RWPE1 (cell line): ENCODE results near the gene MICALL2.

ENCODE experiments used
- CTCF ChIA-PET: fragments of 350-600 bp; sonication (Branson Sonifier 250); formaldehyde crosslinking; extraction: SDS; loops from one replicate; lab custom pipeline; 2021; lab: Yijun Ruan, JAX
- POLR2A ChIA-PET: fragments of 400-600 bp; formaldehyde crosslinking; extraction: SDS; loops from one replicate; lab custom pipeline; 2020; ENCODE audit warnings: antibody characterized with exemption; ENCODE audit not compliant: low non-redundant PET; lab: Yijun Ruan, JAX
- DNase-seq: peaks from one replicate; pipeline ENCODE4 v3.0.0; 2012; ENCODE audit warnings: low spot score
- H3K27ac ChIP-seq: fragments of 450-650 bp; 2 replicates; pipeline ENCODE4 v1.5.1; 2017
- TF ChIP-seq, protein P1 (sequence below): fragments of 450-650 bp; conservative IDR thresholded peaks from 2 replicates; pipeline ENCODE4 v1.5.1; 2017; ENCODE audit warnings: low read depth, mild to moderate bottlenecking

Gene MICALL2

DNA sequence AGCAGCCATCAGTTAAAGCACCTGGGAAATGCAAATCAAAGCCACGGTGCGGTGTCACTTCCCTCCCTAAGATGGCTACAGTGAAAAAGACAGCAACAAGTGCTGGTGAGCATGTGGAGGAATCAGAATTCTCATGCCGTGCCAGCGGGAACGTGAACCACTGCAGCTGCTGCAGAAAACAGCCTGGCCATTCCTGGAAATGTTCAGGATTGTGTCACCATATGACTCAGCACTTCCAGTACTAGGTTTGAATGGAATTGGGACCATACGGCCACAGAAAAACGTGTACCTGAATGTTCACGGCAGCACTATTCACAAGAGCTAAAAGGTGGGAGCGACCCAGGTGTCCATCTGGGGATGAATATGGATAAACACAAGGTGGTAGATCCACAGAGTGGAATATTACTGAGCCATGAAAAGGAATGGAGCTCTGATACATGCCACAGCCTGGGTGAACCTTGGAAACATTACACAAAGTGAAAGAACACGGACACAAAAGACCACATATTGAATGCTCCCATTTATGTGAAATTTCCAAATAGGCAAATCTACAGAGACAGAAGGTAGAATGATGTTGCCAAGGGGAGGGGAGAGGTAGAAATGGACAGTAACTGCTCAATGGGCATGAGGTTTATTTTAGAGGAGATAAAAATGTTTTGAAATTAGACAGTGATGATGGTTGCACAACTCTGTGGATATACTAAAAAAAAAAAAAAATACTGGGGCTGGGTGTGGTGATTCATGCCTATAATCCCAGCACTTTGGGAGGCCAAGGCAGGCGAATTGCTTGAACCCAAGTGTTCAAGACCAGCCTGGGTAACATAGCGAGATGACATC is 61.6 kb downstream of the MICALL2 start:
- DNase-seq: no peak
- ChIA-PET CTCF (no interaction called here), POLR2A (no interaction called here)
- TF ChIP-seq, protein P1, sequence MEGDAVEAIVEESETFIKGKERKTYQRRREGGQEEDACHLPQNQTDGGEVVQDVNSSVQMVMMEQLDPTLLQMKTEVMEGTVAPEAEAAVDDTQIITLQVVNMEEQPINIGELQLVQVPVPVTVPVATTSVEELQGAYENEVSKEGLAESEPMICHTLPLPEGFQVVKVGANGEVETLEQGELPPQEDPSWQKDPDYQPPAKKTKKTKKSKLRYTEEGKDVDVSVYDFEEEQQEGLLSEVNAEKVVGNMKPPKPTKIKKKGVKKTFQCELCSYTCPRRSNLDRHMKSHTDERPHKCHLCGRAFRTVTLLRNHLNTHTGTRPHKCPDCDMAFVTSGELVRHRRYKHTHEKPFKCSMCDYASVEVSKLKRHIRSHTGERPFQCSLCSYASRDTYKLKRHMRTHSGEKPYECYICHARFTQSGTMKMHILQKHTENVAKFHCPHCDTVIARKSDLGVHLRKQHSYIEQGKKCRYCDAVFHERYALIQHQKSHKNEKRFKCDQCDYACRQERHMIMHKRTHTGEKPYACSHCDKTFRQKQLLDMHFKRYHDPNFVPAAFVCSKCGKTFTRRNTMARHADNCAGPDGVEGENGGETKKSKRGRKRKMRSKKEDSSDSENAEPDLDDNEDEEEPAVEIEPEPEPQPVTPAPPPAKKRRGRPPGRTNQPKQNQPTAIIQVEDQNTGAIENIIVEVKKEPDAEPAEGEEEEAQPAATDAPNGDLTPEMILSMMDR: no peak
- H3K27ac ChIP-seq: no peak overlapping the region

DNA sequence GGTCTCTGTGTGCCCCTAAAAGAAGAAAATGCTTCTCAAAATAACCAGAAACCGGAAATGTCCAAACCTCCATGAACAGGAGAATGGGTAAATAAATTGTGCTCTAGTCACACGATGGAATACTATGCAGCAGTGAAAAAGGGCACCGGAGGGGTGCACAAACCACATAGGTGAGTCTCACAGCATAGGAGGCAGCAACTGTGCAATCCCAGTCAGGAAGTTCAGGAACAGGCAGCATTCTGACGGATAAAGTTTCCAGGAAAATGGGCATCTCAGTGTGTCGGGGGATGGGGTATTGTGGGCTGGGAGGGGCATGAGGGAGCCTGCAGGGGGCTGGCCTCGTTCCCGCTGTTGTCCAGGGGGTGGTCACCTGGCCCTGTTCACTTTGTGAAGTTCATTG is 63.1 kb downstream of the MICALL2 start:
- POLR2A ChIA-PET: no interaction called here
- H3K27ac ChIP-seq: no peak overlapping the region
- TF ChIP-seq, protein P1: no peak
- CTCF ChIA-PET: interaction anchor here (0.6 kb wide), 1 partner anchor 730 kb away, joined by 3 read pairs; no protein-coding TSS in a partner anchor
- no peak for DNase-seq

DNA sequence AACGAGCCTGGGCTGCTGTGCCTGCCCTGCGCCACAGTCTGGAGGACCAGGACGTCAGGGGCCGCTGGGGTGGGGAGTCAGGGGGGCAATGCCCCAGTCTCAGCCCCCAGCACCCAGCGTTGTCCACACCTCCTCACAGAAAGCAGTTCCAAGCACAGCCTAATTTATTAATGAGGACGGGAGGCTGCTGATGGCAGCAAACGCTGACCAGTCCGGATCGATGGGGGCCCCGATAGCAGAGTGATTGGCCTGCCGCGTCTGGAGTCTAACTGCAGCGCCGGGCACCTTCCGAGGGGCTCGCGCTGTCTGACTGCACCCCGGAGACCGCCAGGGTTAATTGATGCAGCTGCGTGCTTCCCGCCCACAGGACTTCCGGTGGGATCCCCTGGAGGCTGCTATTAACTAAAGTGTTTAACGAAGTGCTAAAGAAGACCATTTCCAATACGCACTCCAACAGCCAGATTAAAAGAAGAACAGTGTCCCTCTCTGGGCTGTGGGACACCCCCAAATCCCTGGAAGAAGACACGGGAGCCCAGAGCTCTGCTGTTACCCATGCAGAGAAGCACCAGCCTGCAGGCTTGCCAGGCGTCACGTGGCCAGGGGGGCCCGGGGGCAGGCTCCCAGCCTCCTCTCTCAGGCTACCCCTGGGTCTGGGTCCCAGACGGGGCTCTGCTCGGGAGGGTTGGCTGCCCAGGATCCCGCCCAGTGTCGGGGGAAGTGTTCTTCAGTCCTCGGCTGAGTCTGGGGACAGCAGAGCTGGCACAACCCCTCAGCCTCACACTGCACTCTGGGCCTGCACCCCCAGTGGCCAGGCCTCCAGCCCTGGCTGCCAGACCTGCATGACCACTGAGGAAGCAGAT is 63.8 kb downstream of the MICALL2 start:
- TF ChIP-seq, protein P1: no peak
- no peak overlapping the region for H3K27ac ChIP-seq
- DNase-seq: no peak
- POLR2A ChIA-PET: no interaction called here
- CTCF ChIA-PET: interaction anchor here (0.6 kb wide), 1 partner anchor 188 kb away, joined by 6 read pairs; no protein-coding TSS in a partner anchor

DNA sequence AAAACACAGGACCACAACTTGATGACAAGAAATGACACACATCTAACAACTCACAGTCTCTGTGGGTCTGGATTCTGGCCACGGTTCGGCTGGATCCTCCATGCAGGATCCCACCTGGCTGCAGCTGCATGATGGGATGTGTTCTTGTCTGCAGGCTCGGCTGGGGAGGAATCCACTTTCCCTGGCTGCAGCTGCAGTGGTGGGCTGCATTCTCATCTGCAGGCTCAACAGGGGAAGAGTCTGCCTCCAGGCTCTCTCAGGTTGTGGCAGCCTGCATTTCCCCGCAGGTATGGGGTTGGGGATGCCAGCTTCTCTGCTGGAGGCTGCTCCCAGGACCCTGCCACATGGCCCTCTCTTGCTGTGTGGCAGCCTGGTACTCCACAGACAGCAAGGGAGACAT is 64.9 kb downstream of the MICALL2 start:
- DNase-seq: no peak
- ChIA-PET POLR2A (no interaction called here), CTCF (no interaction called here)
- TF ChIP-seq, protein P1: no peak
- no peak overlapping the region for H3K27ac ChIP-seq

DNA sequence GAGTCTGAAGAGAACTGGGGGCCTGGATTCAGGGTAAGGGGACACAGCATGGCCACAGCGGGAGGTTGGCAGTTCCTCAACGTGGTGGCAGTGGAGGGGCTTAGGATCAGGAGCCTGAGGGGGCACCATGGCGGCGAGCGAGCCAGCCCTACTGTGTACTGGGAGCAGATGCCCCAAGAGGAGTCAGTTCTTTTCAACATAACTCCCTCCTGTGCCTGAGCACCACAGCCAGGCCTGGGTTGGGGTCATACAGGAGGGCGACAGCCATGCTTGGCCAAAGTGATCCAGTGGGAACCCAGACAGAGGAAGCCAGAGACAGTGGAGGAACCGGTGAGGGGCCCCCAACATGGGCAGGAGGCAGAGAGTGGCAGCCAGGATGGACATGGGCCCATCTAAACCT is 65.8 kb downstream of the MICALL2 start:
- no peak for DNase-seq
- POLR2A ChIA-PET: no interaction called here
- CTCF ChIA-PET: no interaction called here
- no peak overlapping the region for H3K27ac ChIP-seq
- TF ChIP-seq, protein P1: no peak

DNA sequence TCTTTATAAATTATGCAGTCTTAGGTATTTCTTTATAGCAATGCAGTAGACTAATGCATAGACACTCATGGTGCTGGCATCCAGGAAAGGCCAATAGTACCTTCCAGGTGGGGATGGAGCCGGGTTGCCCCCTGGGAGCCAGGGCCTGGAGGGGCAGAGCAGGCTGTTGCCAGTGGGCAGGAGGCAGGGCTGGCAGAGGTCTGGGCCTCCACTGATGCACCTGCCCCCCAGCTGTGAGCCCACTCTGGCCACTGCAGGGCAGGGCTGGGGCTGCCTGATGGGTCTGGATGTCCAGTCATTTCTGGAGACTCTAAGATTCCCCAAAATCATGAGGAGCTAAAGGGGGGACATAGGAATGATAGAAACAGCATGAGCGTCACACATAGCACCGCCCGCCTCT is 66.7 kb downstream of the MICALL2 start:
- DNase-seq: no peak
- ChIA-PET CTCF (no interaction called here), POLR2A (no interaction called here)
- TF ChIP-seq, protein P1: no peak
- H3K27ac ChIP-seq: no peak overlapping the region
